SK-N-MC (cell line): Measurements from ENCODE around the gene CUL9.

Experiments
- DNase-seq: peaks from one replicate; pipeline ENCODE4 v3.0.0-alpha.2; 2011; ENCODE audit warnings: low read depth, low spot score
- H3K27ac ChIP-seq: fragments of 200-600 bp; sonication (generic); 2 replicates; pipeline ENCODE4 v1.5.1; 2016; ENCODE audit warnings: mixed run types
- H3K36me3 ChIP-seq: fragments of 200-600 bp; sonication (generic); 2 replicates; pipeline ENCODE4 v1.6.1; 2017; ENCODE audit warnings: antibody characterized with exemption, low read length, mixed read lengths; ENCODE audit not compliant: insufficient read depth
- H3K4me3 ChIP-seq: fragments of 200-600 bp; sonication (generic); 2 replicates; pipeline ENCODE4 v1.5.1; 2016
- H3K9ac ChIP-seq: fragments of 200-600 bp; sonication (generic); 2 replicates; pipeline ENCODE4 v1.8.0; 2017; ENCODE audit warnings: mixed run types, mixed read lengths; ENCODE audit not compliant: insufficient read length
- H3K9me3 ChIP-seq: fragments of 200-600 bp; sonication (generic); 2 replicates; pipeline ENCODE4 v1.6.1; 2017; ENCODE audit warnings: low read depth, mild to moderate bottlenecking, antibody characterized with exemption, low read length, moderate library complexity, mixed read lengths
- EZH2 ChIP-seq: fragments of 200-600 bp; sonication (generic); IDR thresholded peaks from one replicate; pipeline ENCODE4 v1.6.1; 2017; ENCODE audit warnings: antibody characterized with exemption
- FOXP2 ChIP-seq: optimal IDR thresholded peaks from 2 replicates; pipeline ENCODE3; 2011; ENCODE audit warnings: mild to moderate bottlenecking, moderate library complexity; ENCODE audit not compliant: insufficient read depth; ENCODE audit errors: extremely low read length, control extremely low read depth
- POLR2AphosphoS5 ChIP-seq: IDR thresholded peaks from 2 replicates; pipeline ENCODE4 v1.6.1; 2012; ENCODE audit warnings: mild to moderate bottlenecking, low read depth, low read length, borderline replicate concordance

CUL9 gene

DNA sequence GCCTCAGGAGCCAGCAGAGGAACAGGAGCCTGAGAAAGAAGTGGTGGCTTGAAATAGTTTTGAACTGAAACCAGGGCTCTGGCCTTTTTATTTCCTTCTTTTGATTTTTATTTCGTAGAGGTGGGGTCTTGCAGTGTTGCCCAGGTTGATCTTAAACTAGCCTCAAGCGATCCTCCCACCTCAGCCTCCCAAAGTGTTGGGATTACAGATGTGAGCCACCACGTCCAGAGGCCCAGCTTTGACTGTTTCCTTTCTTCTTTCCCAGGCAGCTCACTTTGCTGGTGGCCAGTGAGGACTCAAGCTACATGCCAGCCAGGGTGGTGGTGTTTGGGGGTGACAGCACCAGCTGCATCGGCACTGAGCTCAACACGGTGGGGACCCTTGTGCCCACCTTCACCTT, 20.5 kb downstream of the CUL9 start:
- no peak overlapping the region for H3K4me3 ChIP-seq
- no peak for DNase-seq
- TF ChIP-seq POLR2AphosphoS5 (no peak), FOXP2 (no peak), EZH2 (no peak)
- H3K36me3 ChIP-seq = no peaks in the 10 kb centered on the region
- no peak overlapping the region for H3K27ac ChIP-seq
- H3K9ac ChIP-seq = no peak overlapping the region
- H3K9me3 ChIP-seq = no peaks in the 10 kb centered on the region

DNA sequence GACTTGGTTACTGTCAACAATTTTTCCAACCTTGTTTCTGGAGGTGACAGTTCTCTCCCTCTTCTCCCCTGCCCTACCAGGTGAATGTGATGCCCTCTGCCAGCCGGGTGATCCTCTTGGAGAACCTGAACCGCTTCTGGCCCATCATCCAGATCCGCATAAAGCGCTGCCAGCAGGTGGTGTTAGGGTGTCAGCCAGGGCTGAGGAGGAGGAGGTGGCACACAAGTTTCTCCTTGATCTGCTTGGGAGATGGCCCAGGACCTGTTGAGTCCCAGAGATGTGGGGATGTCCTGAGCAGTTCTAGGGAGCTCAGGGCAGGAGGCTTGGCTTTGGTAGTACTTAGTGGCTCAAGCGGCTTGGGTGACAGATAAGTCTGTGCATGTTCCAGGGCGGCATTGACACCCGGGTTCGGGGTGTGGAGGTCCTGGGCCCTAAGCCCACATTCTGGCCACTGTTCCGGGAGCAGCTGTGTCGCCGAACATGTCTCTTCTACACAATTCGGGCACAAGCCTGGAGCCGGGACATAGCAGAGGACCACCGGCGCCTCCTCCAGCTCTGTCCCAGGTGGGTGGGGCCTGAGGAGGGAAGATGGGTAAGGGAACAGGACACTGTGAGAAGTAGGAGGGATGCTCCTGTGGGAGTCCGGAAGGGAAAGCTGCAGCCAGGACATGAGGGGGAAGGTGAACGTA, 21.2 kb downstream of the CUL9 start:
- H3K9ac ChIP-seq = no peak overlapping the region
- no peak for DNase-seq
- TF ChIP-seq POLR2AphosphoS5 = no peak
- TF ChIP-seq FOXP2 = no peak
- TF ChIP-seq EZH2 = no peak
- H3K4me3 ChIP-seq = no peak overlapping the region
- H3K9me3 ChIP-seq = no peaks in the 10 kb centered on the region
- H3K27ac ChIP-seq = no peak overlapping the region
- H3K36me3 ChIP-seq = no peaks in the 10 kb centered on the region

DNA sequence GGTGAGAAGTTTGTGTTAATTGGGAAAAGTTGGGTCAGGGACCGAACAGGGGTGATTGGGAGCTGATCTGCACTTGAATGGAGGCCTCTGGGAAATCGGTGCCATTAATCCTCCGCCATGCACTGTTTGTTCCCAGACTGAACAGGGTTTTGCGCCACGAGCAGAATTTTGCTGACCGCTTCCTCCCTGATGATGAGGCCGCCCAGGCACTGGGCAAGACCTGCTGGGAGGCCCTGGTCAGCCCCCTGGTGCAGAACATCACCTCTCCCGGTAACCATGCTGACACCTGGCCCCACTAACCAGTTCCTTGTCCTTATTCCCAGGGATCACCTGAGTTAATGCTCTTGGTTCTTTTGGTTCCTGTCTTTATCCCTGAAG, 21.7 kb downstream of the CUL9 start:
- H3K27ac ChIP-seq = no peak overlapping the region
- H3K9me3 ChIP-seq = no peaks in the 10 kb centered on the region
- H3K9ac ChIP-seq = no peak overlapping the region
- H3K4me3 ChIP-seq = no peak overlapping the region
- no peaks in the 10 kb centered on the region for H3K36me3 ChIP-seq
- no peak for DNase-seq
- TF ChIP-seq EZH2 (no peak), POLR2AphosphoS5 (no peak), FOXP2 (no peak)

GRCh38 chr6:43204271-43205105, 22.5 kb downstream of the CUL9 start:
- H3K36me3 ChIP-seq = no peaks in the 10 kb centered on the region
- no peak overlapping the region for H3K9ac ChIP-seq
- DNase-seq = no peak
- no peak overlapping the region for H3K4me3 ChIP-seq
- no peak overlapping the region for H3K27ac ChIP-seq
- no peaks in the 10 kb centered on the region for H3K9me3 ChIP-seq
- no peak for TF ChIP-seq POLR2AphosphoS5
- TF ChIP-seq EZH2 = no peak
- TF ChIP-seq FOXP2 = no peak

DNA sequence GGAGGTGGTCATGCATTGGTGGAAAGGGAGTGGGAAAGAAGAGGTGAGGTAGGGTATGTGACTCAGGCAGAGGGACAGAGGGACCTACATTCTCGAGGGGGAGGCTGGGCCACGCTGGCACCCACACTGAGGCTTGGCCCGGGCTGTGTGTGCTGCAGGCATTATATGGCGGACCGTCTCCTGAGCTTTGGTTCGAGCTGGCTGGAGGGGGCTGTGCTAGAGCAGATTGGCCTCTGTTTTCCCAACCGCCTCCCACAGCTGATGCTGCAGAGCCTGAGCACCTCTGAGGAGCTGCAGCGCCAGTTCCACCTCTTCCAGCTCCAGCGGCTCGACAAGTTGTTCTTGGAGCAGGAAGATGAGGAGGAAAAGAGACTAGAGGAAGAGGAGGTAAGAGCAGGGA, 23.9 kb downstream of the CUL9 start:
- Histone ChIP-seq H3K27ac (no peak overlapping the region), H3K9ac (no peak overlapping the region), H3K4me3 (no peak overlapping the region), H3K9me3 (no peaks in the 10 kb centered on the region), H3K36me3 (no peaks in the 10 kb centered on the region)
- no peak for TF ChIP-seq FOXP2
- TF ChIP-seq EZH2 = no peak
- TF ChIP-seq POLR2AphosphoS5 = no peak
- DNase-seq = no peak

DNA sequence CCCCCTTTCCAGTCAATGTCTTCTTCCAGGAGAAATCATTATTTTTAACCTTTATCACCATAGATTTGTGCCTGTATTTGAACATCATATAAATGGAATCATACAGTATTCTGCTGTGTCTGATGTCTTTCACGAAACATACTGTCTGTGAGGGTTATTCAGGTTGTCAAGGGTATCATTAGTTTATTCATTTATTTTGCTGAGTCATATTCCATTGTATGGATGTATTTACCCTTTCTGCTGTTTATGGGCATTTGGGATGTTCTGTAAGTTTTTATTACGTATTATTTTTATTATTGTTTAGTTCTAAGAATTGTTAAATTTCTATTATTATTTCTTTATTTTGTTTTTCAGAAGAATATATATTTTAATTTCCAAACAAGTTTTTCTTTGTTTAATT, 25.3 kb downstream of the CUL9 start:
- Histone ChIP-seq H3K27ac (no peak overlapping the region), H3K9ac (no peak overlapping the region), H3K4me3 (no peak overlapping the region), H3K9me3 (no peaks in the 10 kb centered on the region), H3K36me3 (no peaks in the 10 kb centered on the region)
- no peak for DNase-seq
- TF ChIP-seq POLR2AphosphoS5 (no peak), FOXP2 (no peak), EZH2 (no peak)

DNA sequence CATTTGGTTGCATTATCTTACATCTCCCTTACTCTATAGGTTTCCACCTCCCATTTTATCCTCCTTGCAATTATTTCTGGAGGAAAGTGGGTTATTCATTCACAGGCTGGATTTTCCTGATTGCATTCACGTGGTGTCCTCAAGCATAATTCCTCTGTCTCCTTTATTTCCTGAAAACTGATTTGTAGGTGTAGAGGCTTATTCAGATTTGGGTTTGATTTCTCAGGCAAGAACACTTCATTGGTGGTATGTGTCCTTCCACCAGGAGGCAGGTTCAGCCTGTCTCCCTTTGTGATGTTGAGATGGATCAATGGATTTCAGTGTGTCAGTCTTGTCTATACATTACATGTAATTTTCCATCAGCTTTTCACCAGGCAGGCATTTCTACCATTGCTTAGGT, 30.0 kb downstream of the CUL9 start:
- H3K9me3 ChIP-seq = no peaks in the 10 kb centered on the region
- no peak overlapping the region for H3K4me3 ChIP-seq
- TF ChIP-seq EZH2 (no peak), FOXP2 (no peak), POLR2AphosphoS5 (no peak)
- H3K27ac ChIP-seq = no peak overlapping the region
- no peak for DNase-seq
- H3K36me3 ChIP-seq = no peaks in the 10 kb centered on the region
- no peak overlapping the region for H3K9ac ChIP-seq

- H3K27ac ChIP-seq = no peak overlapping the region
- no peak overlapping the region for H3K4me3 ChIP-seq
- TF ChIP-seq FOXP2 (no peak), POLR2AphosphoS5 (no peak), EZH2 (no peak)
- H3K36me3 ChIP-seq = no peaks in the 10 kb centered on the region
- H3K9ac ChIP-seq = no peak overlapping the region
- DNase-seq = no peak
- H3K9me3 ChIP-seq = no peaks in the 10 kb centered on the region
Observed at GRCh38 chr6:43213431-43213830, 31.4 kb downstream of the CUL9 start.

DNA sequence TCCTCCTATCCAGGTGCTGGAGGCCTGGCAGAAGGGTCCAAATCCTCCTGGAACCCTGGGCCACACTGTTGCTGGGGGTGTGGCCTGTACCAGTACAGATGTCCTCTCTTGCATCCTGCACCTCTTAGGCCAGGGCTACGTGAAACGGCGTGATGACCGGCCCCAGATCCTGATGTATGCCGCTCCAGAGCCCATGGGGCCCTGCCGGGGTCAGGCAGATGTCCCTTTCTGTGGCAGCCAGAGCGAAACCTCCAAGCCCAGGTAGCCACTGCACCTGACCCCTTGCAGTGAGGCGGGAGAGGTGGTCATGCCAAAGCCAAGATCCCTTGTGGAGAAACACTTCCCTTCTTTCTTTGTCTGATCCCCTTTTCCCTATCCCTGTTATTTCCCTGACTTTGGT, 33.1 kb downstream of the CUL9 start:
- no peaks in the 10 kb centered on the region for H3K36me3 ChIP-seq
- no peak overlapping the region for H3K9ac ChIP-seq
- TF ChIP-seq EZH2 (no peak), POLR2AphosphoS5 (no peak), FOXP2 (no peak)

More for the DNA sequence above, 33.1 kb downstream of the CUL9 start:
- Histone ChIP-seq H3K27ac (no peak overlapping the region), H3K4me3 (no peak overlapping the region), H3K9me3 (no peaks in the 10 kb centered on the region)
- DNase-seq = no peak
